Limb (tissue), 2 donors: Measurements from ENCODE around the gene MORC2.

Experiments
- DNase-seq, 2 donors: peaks; one replicate each; pipeline ENCODE4 v3.0.0-alpha.2; 2016; ENCODE audit errors: extremely low spot score in 2 of 2

Gene MORC2

DNA sequence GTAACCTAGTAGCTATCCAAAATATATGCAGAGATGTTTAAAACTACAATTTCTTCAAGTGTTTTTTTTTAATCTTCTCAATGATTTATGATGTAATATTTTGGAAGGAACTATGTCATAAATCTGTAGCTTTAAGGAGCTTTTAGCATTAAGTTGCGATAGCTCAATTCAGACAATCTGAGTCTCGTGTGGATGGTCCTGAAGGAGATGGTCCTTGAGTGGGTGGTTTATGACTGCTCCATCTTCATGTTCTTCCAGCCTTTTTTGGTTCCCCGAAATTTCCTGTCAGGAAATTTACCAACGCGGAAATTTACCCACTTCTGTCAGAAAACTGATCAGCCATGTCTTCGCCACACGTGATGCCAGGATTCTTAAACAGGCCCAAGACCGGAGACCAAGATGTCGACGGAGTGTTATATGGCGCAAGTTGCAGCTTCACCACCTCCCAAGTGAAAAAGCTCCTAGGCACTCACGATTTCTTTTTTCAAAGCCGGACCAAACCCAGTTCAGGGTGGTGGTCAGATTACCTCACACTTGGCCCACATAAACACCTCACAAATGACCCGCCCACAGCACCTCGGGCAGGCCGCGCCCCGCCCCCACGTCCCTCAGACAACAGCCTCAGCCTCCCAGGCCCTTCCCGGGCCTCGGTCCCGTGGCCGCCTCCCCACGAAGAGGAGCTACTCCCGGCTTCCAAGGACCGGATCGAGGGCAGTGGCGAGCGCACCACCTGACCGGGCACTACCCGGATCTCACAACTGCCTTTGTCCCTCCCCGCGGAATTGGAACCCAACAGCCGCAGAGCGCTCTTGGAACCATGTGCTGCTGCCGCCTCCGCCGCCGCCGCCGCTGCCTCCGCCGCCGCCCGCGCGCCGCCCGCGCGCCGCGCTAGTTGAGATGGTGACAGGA is at the start of gene MORC2:
MORC2 (minus strand) TSS at position 760 of the 909 bp plus-strand sequence. CDS start 885 bp downstream, outside the sequence.
- DNase-seq, result no peak

DNA sequence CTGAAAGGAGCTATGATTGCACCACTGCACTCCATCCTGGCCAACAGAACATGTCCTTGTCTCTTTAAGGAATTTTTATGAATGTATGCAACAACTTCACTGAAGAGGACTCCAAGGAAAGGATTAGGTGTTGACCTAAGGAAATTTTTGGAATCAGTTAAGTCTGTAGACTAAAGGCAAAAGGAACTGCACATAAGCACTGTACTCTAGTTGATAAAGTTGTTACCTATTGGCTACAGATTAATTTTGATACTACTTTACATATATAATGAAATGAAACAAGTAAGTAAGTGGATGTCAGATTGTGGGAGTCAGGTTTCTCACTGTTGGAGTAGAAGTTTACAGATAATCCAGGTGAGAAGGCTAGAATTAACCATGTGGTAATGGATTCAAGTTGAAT is 37.0 kb upstream of the MORC2 start:
- DNase-seq, result no peak

- no peak for DNase-seq
These were observed 32.7 kb upstream of the MORC2 start for GRCh38 chr22:31001124-31001770.

GRCh38 chr22:30998329-30998728 is 29.8 kb upstream of the MORC2 start:
- no peak for DNase-seq

DNA sequence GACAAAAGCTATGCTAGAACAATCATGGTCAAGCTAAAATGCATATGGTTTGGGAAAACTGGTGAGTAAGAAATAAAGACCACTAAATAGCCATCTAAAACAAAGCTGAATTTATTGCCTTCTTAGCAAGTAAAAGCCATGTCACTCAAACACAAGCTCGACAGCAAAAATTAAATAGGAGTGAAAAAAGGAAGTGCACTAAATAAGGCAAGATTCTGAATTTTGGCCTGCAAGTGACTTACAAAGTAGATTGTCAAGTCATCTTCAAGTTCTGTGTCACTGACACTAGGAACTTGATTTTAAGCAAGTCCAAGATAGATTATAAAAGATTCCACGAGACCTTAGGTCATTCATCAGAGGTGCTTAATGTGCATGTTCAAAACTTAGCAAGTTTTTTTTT is 27.9 kb upstream of the MORC2 start:
- no peak for DNase-seq

GRCh38 chr22:30994960-30995359 is 26.4 kb upstream of the MORC2 start:
- DNase-seq, result no peak

- DNase-seq, result no peak
These were observed 24.0 kb upstream of the MORC2 start for GRCh38 chr22:30992565-30992964.

GRCh38 chr22:30990690-30991089 is 22.1 kb upstream of the MORC2 start:
- DNase-seq, result no peak

GRCh38 chr22:30989474-30989873 is 20.9 kb upstream of the MORC2 start:
- DNase-seq, result no peak

GRCh38 chr22:30985561-30986208 is 17.1 kb upstream of the MORC2 start:
- DNase-seq, result no peak

DNA sequence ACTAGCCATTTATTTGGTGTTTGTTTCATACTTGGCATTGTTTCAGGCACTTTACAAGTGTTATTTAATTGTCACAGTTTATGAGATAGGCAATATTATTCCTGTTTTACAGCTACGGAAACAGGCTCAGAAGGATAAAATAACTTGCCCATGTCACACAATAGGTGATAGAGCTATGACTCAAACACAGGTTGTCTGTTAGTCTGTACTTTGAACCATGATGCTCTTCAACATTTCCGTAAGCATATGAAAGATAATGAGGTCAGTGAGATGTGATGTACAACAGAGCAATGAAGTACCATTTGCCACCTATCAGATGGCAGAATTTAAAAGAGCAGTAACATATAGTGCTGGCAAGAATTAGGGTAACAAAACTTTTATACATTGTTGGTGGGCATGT is 15.7 kb upstream of the MORC2 start:
- no peak for DNase-seq

GRCh38 chr22:30982512-30982911 is 13.9 kb upstream of the MORC2 start:
- no peak for DNase-seq

DNA sequence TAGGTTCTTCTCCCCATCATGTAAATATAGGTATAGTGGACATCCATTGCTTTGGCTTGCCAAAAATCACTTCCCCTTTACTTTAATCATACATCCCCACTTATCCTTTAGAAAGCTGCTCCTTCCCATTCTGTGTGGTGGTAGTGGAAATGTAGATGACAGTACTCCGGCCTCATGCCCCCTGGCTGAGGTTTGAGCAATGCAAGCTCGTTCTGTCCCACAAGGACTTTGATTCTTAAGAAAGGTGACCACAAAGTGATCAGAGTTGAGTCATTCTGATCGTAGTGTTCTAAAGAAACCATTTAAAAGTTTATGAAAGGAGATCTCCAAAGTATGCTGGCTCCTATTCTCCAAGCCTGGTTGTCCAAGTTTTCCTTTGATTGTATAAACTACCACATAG is 11.4 kb upstream of the MORC2 start:
- no peak for DNase-seq

GRCh38 chr22:30978304-30978962 is 9.9 kb upstream of the MORC2 start:
- no peak for DNase-seq

DNA sequence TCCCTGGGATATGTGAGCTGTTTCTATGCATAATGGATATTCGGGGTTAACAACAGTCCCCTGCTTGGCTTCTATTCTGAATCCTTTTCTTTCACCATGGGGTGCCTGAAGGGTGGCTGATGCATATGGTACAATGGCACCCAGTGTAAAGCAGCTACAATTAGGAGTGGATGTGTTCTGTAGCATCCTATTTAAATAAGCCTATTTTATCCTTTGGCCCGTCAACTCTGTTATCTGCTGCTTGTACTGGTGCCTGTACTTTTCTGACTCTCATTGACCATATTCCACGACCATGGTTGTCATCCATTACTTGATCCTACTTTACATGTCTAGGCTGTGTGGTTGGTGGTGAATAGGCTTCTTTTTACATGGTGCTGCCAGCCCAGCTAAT is 1.8 kb upstream of the MORC2 start:
- DNase-seq, result no peak

DNA sequence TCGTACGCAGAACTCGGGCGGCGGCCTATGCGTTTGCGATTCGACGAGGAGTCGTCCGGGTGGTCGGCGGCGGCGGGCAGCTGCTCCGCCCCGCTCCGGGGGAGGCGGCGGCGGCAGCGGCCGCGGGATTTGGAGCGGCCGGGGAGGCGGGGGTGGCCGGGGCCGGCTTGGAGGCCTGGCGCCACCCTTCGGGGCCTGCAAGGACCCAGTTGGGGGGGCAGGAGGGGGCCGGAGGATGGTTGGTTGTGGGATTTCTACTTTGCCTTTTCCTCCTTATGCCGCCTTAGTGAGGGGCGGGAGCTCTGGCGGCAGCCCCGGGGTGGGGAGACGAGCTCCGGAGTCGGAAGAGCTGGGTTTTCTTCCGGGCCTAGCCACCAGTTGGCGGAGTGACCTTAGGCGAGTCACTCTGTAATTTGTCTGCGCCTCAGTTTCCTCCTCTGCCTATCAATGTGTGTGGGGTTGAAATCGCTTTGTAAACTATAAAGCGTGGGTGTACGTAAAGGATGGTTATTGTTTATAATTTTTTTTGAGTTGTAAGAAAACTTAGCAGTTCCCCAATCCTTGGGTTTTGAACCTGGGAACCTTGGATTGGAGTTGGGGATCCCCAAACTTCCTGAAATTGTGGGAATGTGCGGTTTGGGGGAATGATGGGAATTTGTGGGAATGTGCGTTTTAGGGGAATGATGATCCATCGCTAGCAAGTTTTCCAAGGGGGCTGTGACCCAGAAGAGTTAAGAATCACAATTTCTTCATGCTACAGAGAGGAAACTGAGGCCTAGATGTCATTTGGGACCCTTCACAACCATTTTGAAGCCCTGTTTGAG is 1.2 kb upstream of the MORC2 start:
- peak in 1 of 2 donors; percentile 19 for DNase-seq

- DNase-seq, result peak; percentile 97 to 99
These were observed 454 bp upstream of the MORC2 start, which contains the start of gene TUG1 for GRCh38 chr22:30968924-30969531. Gene TUG1, plus strand, starts transcription at chr22:30969265.

GRCh38 chr22:30964858-30965257 is 3.7 kb downstream of the MORC2 start:
- DNase-seq, result no peak

- no peak for DNase-seq
These were observed 13.4 kb downstream of the MORC2 start for GRCh38 chr22:30955153-30955552.

GRCh38 chr22:30953206-30953605 is 15.4 kb downstream of the MORC2 start:
- no peak for DNase-seq
